ENCODE measurements around the gene SYDE1. TPM values are rescaled to one million over a fixed set of nuclear protein-coding genes. Genes with fewer than 3 reads are reported as not detected.
A peak's percentile ranks its signal among the peaks of the same experiment; 100 is the strongest.

The SYDE1 gene
- total and polyA plus RNA-seq, 2 experiments from 2014 or later = 16.2 to 113 TPM

- no peak overlapping the region for H3K27ac ChIP-seq
- H3K9me3 ChIP-seq (ENCODE audit: low read depth) = no peaks in the 10 kb centered on the region
- H3F3A ChIP-seq (ENCODE audit: insufficient read depth) = 0 out of 2 replicates have a peak, but pooled peaks cover 3% of the 10 kb centered on the region
- H3K36me3 ChIP-seq (ENCODE audit: low read depth) = no peaks in the 10 kb centered on the region
- no peaks in the 10 kb centered on the region for H3K9me2 ChIP-seq (ENCODE audit: insufficient read depth)
- no peak for DNase-seq
- TF ChIP-seq EZH2phosphoT487 (IDR thresholded peaks at IDR 0.05; ENCODE audit: insufficient read depth, low read depth) (no peak), EZH2 (IDR thresholded peaks at IDR 0.05; ENCODE audit: insufficient read depth, poor library complexity, severe bottlenecking) (no peak)
- in situ Hi-C loops (cut with MboI) = no loop called here
- no peaks in the 10 kb centered on the region for H4K20me1 ChIP-seq (ENCODE audit: insufficient read depth)
- H3K4me3 ChIP-seq = no peak overlapping the region
- H3K27me3 ChIP-seq (replicated peaks; ENCODE audit: insufficient read depth) = no peaks in the 10 kb centered on the region
- 19 to 23% methylated on average over 1 of the region's 1 CpG for WGBS, 2 experiments (ENCODE audit: low coverage in 1 of 2, low lambda C conversion rate in 2 of 2, missing lambda C conversion rate in 2 of 2)
- H3K79me2 ChIP-seq (ENCODE audit: insufficient read depth) = peaks cover 27% of the 10 kb centered on the region
- H3K9ac ChIP-seq = no peak overlapping the region
- H3K4me2 ChIP-seq (ENCODE audit: unreplicated experiment) = no peak overlapping the region
- peaks cover 5% of the 10 kb centered on the region; the same call in 1 of the 2 replicates for H3K4me1 ChIP-seq (ENCODE audit: insufficient read depth)
- no peak overlapping the region for H2AFZ ChIP-seq
Observed at GRCh38 chr19:15104411-15104810, 2.8 kb upstream of the SYDE1 start.

- Histone ChIP-seq H3K27me3 (replicated peaks; ENCODE audit: insufficient read depth) (no peaks in the 10 kb centered on the region), H3K9ac (no peak overlapping the region), H3K4me3 (no peak overlapping the region), H3K9me3 (ENCODE audit: low read depth) (no peaks in the 10 kb centered on the region), H3K36me3 (ENCODE audit: low read depth) (no peaks in the 10 kb centered on the region), H3K79me2 (ENCODE audit: insufficient read depth) (peaks cover 30% of the 10 kb centered on the region), H3K27ac (no peak overlapping the region), H3K4me1 (ENCODE audit: insufficient read depth) (peaks cover 5% of the 10 kb centered on the region; the same call in 1 of the 2 replicates), H3K9me2 (ENCODE audit: insufficient read depth) (no peaks in the 10 kb centered on the region), H2AFZ (no peak overlapping the region), H4K20me1 (ENCODE audit: insufficient read depth) (no peaks in the 10 kb centered on the region), H3K4me2 (ENCODE audit: unreplicated experiment) (no peak overlapping the region), H3F3A (ENCODE audit: insufficient read depth) (0 out of 2 replicates have a peak, but pooled peaks cover 3% of the 10 kb centered on the region)
- in situ Hi-C loops (cut with MboI) = no loop called here
- no peak for TF ChIP-seq EZH2 (IDR thresholded peaks at IDR 0.05; ENCODE audit: insufficient read depth, poor library complexity, severe bottlenecking)
- no peak for TF ChIP-seq EZH2phosphoT487 (IDR thresholded peaks at IDR 0.05; ENCODE audit: insufficient read depth, low read depth)
- no peak for DNase-seq
- 87 to 98% methylated on average over 3 of the region's 3 CpGs for WGBS, 2 experiments (ENCODE audit: low coverage in 1 of 2, low lambda C conversion rate in 2 of 2, missing lambda C conversion rate in 2 of 2)
Observed at GRCh38 chr19:15105044-15105443, 2.2 kb upstream of the SYDE1 start.

- peak; percentile 37 for DNase-seq
- in situ Hi-C loops (cut with MboI) = no loop called here
- Histone ChIP-seq H3F3A (ENCODE audit: insufficient read depth) (peaks cover 19% of the 10 kb centered on the region), H3K27me3 (replicated peaks; ENCODE audit: insufficient read depth) (no peaks in the 10 kb centered on the region), H3K9me2 (ENCODE audit: insufficient read depth) (no peaks in the 10 kb centered on the region), H3K4me1 (ENCODE audit: insufficient read depth) (peaks cover 5% of the 10 kb centered on the region; the same call in 1 of the 2 replicates), H3K4me3 (peak overlapping the region; percentile 96), H3K4me2 (ENCODE audit: unreplicated experiment) (peak overlapping the region; percentile 99), H4K20me1 (ENCODE audit: insufficient read depth) (no peaks in the 10 kb centered on the region), H3K79me2 (ENCODE audit: insufficient read depth) (peaks cover 42% of the 10 kb centered on the region), H3K36me3 (ENCODE audit: low read depth) (peaks cover 18% of the 10 kb centered on the region), H2AFZ (peak overlapping the region; percentile 80), H3K27ac (peak overlapping the region; percentile 85), H3K9me3 (ENCODE audit: low read depth) (no peaks in the 10 kb centered on the region), H3K9ac (peak overlapping the region; percentile 100)
- WGBS, 2 experiments (ENCODE audit: low coverage in 1 of 2, low lambda C conversion rate in 2 of 2, missing lambda C conversion rate in 2 of 2) = 36 to 41% methylated on average over 10 of the region's 10 CpGs
- TF ChIP-seq EZH2 (IDR thresholded peaks at IDR 0.05; ENCODE audit: insufficient read depth, poor library complexity, severe bottlenecking) (no peak), EZH2phosphoT487 (IDR thresholded peaks at IDR 0.05; ENCODE audit: insufficient read depth, low read depth) (no peak)
Observed at GRCh38 chr19:15108145-15108844, 1.1 kb downstream of the SYDE1 start.

GRCh38 chr19:15108845-15109767 lies 1.9 kb downstream of the SYDE1 start:
- Histone ChIP-seq H3F3A (ENCODE audit: insufficient read depth) (peaks cover 27% of the 10 kb centered on the region), H3K4me2 (ENCODE audit: unreplicated experiment) (peak overlapping the region; percentile 99), H3K4me3 (peak overlapping the region; percentile 96), H3K9me3 (ENCODE audit: low read depth) (no peaks in the 10 kb centered on the region), H3K36me3 (ENCODE audit: low read depth) (peaks cover 24% of the 10 kb centered on the region), H4K20me1 (ENCODE audit: insufficient read depth) (no peaks in the 10 kb centered on the region), H2AFZ (no peak overlapping the region), H3K27me3 (replicated peaks; ENCODE audit: insufficient read depth) (no peaks in the 10 kb centered on the region), H3K79me2 (ENCODE audit: insufficient read depth) (peaks cover 42% of the 10 kb centered on the region), H3K27ac (no peak overlapping the region), H3K4me1 (ENCODE audit: insufficient read depth) (peaks cover 5% of the 10 kb centered on the region; the same call in 1 of the 2 replicates), H3K9me2 (ENCODE audit: insufficient read depth) (no peaks in the 10 kb centered on the region), H3K9ac (peak overlapping the region; percentile 100)
- WGBS, 2 experiments (ENCODE audit: low coverage in 1 of 2, low lambda C conversion rate in 2 of 2, missing lambda C conversion rate in 2 of 2) = 81 to 88% methylated on average over 13 to 20 of the region's 21 CpGs
- no peak for DNase-seq
- TF ChIP-seq EZH2phosphoT487 (IDR thresholded peaks at IDR 0.05; ENCODE audit: insufficient read depth, low read depth) (no peak), EZH2 (IDR thresholded peaks at IDR 0.05; ENCODE audit: insufficient read depth, poor library complexity, severe bottlenecking) (no peak)
- in situ Hi-C loops (cut with MboI) = no loop called here

Measured in GM23248 (cell line).